SK-N-SH (cell line): ENCODE measurements around the gene TIAM2. TPM values are rescaled to one million over a fixed set of nuclear protein-coding genes. Genes with fewer than 3 reads are reported as not detected.

Experiments
- CTCF ChIA-PET: fragments of 300-600, 350-600 bp; formaldehyde crosslinking; extraction: SDS; loops from one replicate; lab custom pipeline; 2021; lab: Yijun Ruan, JAX
- POLR2A ChIA-PET: fragments of 350-600 bp; sonication (Branson Sonifier 250); formaldehyde crosslinking; extraction: SDS; loops from one replicate; lab custom pipeline; 2020; ENCODE audit warnings: antibody characterized with exemption, inconsistent platforms; lab: Yijun Ruan, JAX
- DNase-seq: peaks from one replicate; pipeline ENCODE4 v3.0.0; 2012
- H2AFZ ChIP-seq: fragments of 200-600 bp; sonication (generic); 2 replicates; pipeline ENCODE4 v1.8.1; 2016; ENCODE audit warnings: antibody characterized with exemption, mild to moderate bottlenecking, low read depth
- H3F3A ChIP-seq: fragments of 200-600 bp; sonication (generic); replicated peaks from 2 replicates; pipeline ENCODE3; 2016; ENCODE audit warnings: antibody characterized with exemption, mild to moderate bottlenecking; ENCODE audit not compliant: insufficient read depth
- H3K27ac ChIP-seq, 2 experiments: fragments of 200-500 bp in 1 of 2; fragments of 200-600 bp in 1 of 2; sonication (Bioruptor generic) in 1 of 2; sonication (generic), shearing (Covaris generic) in 1 of 2; 2 replicates each; pipeline versions ENCODE4 v1.5.1 to v1.6.1; 2014 to 2016; ENCODE audit warnings: low read depth in 2 of 2, inconsistent platforms in 1 of 2, low read length in 1 of 2, mild to moderate bottlenecking in 1 of 2, mixed read lengths in 1 of 2
- H3K27me3 ChIP-seq: fragments of 200-600 bp; sonication (generic), shearing (Covaris generic); 2 replicates; pipeline ENCODE4 v1.6.1; 2016; ENCODE audit warnings: mixed run types; ENCODE audit not compliant: insufficient read depth
- H3K36me3 ChIP-seq, 2 experiments: fragments of 200-500 bp in 1 of 2; fragments of 200-600 bp in 1 of 2; sonication (Bioruptor generic) in 1 of 2; sonication (generic) in 1 of 2; replicated peaks in 1 of 2; 2 replicates each; pipeline versions ENCODE3 to v1.5.1; 2014 to 2016; ENCODE audit warnings: low read length in 1 of 2, mild to moderate bottlenecking in 1 of 2; ENCODE audit not compliant: insufficient read depth in 2 of 2, control insufficient read depth in 1 of 2
- H3K4me1 ChIP-seq, 2 experiments: fragments of 200-500 bp in 1 of 2; fragments of 200-600 bp in 1 of 2; sonication (Bioruptor generic) in 1 of 2; sonication (generic), shearing (Covaris generic) in 1 of 2; 2 replicates each; pipeline versions ENCODE4 v1.5.1 to v1.6.1; 2014 to 2016; ENCODE audit warnings: low read depth in 1 of 2, low read length in 1 of 2, mixed run types in 1 of 2; ENCODE audit not compliant: insufficient read depth in 2 of 2, control insufficient read depth in 1 of 2
- H3K4me2 ChIP-seq: fragments of 200-600 bp; sonication (generic), shearing (Covaris generic); 2 replicates; pipeline ENCODE4 v1.6.1; 2017; ENCODE audit warnings: mixed run types
- H3K4me3 ChIP-seq, 2 experiments: fragments of 200-500 bp in 1 of 2; fragments of 200-600 bp in 1 of 2; sonication (Bioruptor generic) in 1 of 2; sonication (generic), shearing (Covaris generic) in 1 of 2; 2 replicates each; pipeline versions ENCODE4 v1.5.1 to v1.8.1; 2014 to 2016; ENCODE audit warnings: low read depth in 2 of 2, inconsistent platforms in 1 of 2, low read length in 1 of 2, mild to moderate bottlenecking in 1 of 2, mixed read lengths in 1 of 2, moderate library complexity in 1 of 2
- H3K79me2 ChIP-seq: fragments of 200-600 bp; sonication (generic); 2 replicates; pipeline ENCODE4 v1.8.1; 2017; ENCODE audit warnings: mild to moderate bottlenecking; ENCODE audit not compliant: insufficient read depth
- H3K9ac ChIP-seq: fragments of 200-600 bp; sonication (generic); 2 replicates; pipeline ENCODE4 v1.6.1; 2017; ENCODE audit warnings: mixed run types
- H3K9me2 ChIP-seq: fragments of 200-600 bp; sonication (generic); 2 replicates; pipeline ENCODE4 v1.6.1; 2017; ENCODE audit warnings: mixed run types
- H3K9me3 ChIP-seq: fragments of 200-600 bp; sonication (generic); 2 replicates; pipeline ENCODE4 v1.6.1; 2017; ENCODE audit warnings: mixed run types, mild to moderate bottlenecking, moderate library complexity
- H4K20me1 ChIP-seq: fragments of 200-600 bp; sonication (generic); 2 replicates; pipeline ENCODE4 v1.6.1; 2017; ENCODE audit warnings: mild to moderate bottlenecking, mixed run types; ENCODE audit not compliant: insufficient read depth
- ELF1 ChIP-seq: IDR thresholded peaks from 2 replicates; pipeline ENCODE4 v1.4.0; 2012
- NFIC ChIP-seq: IDR thresholded peaks from 2 replicates; pipeline ENCODE4 v1.4.0; 2012; ENCODE audit warnings: borderline replicate concordance
- TEAD4 ChIP-seq: IDR thresholded peaks from 2 replicates; pipeline ENCODE4 v1.4.0; 2012; ENCODE audit warnings: mild to moderate bottlenecking, borderline replicate concordance; ENCODE audit not compliant: insufficient read depth
- WGBS: methylation state at CpG from one replicate; pipeline ENCODE4 v1.1.6; 2017; ENCODE audit warnings: low lambda C conversion rate; 5-methylcytosine and 5-hydroxymethylcytosine counted together
- polyA plus RNA-seq, 3 experiments: library from polyadenylated mRNA; depleted of rRNA; stranded (reverse); fragments of >200 nt; gene quantifications; 2 replicates each; pipeline ENCODE4 v1.2.3, GENCODE V29; 2012
- TF ChIP-seq, protein P1 (sequence below): IDR thresholded peaks from 2 replicates; pipeline ENCODE4 v1.4.0; 2012; ENCODE audit warnings: low read depth, borderline replicate concordance
- TF ChIP-seq, protein P2 (sequence below): fragments of 200-600 bp; sonication (generic); IDR thresholded peaks from 2 replicates; pipeline ENCODE4 v1.6.1; 2017; ENCODE audit warnings: antibody characterized with exemption, mild to moderate bottlenecking, moderate library complexity
- TF ChIP-seq, protein P3 (sequence below): fragments of 150-350 bp; IDR thresholded peaks from 2 replicates; pipeline ENCODE4 v1.6.1; 2016; ENCODE audit warnings: mild to moderate bottlenecking, low read depth, low read length

Gene TIAM2
- polyA plus RNA-seq, 1 of the 3 experiments (the other 2 are of a cell fraction) = 13.6 TPM

DNA sequence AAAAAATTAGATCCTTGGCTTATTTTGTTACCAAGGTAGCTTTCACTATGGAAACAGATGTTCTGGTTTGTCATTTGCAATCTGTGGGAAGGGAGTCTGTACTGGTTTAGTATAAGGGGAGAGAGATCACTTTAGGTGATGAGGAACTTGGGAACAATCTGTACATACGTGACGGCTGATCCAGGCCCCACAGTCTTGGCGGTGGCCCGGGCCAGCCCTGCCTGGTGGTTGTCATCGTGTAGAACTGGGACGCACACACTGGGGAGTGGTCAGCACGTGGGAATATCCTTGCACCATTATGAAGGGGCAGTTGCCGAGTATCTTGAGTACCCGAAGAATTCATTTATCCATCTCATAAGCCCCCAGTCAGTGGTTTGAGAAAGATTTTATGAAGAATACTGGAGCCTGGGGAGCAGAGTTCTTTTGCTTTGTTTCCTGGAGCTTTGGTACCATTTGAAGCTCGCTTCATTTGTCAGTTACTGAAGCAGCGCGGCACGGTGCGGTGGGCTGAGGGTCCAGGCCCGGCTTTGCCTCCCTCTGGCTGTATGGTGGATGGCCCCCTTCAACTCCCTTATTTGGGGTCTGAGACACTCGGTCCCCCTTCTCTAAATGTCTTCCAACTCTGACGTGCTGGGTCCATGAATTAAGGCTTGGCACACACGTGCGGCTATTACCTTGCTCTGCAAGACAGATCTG, 245.9 kb downstream of the TIAM2 start:
- H3K4me2 ChIP-seq = no peak overlapping the region
- CTCF ChIA-PET = interaction anchor here (0.8 to 1.3 kb wide), 2 partner anchors 10 to 11 kb away, joined by 3 to 4 read pairs; no protein-coding TSS in a partner anchor
- H4K20me1 ChIP-seq = no peaks in the 10 kb centered on the region
- no peaks in the 10 kb centered on the region for H3K9me2 ChIP-seq
- no peak overlapping the region for H3K9ac ChIP-seq
- H3K79me2 ChIP-seq = no peaks in the 10 kb centered on the region
- no peaks in the 10 kb centered on the region for H3K4me1 ChIP-seq
- TF ChIP-seq TEAD4 = no peak
- no peak for TF ChIP-seq NFIC
- TF ChIP-seq, all 33 proteins: peak for 0
- Histone ChIP-seq H3K4me3 (no peak overlapping the region), H2AFZ (no peak overlapping the region), H3K36me3 (peaks cover 8 to 17% of the 10 kb centered on the region in 2 experiments), H3F3A (no peaks in the 10 kb centered on the region), H3K9me3 (no peaks in the 10 kb centered on the region), H3K27me3 (no peaks in the 10 kb centered on the region), H3K27ac (no peak overlapping the region)
- WGBS = 98% methylated on average over 6 of the region's 19 CpGs
- DNase-seq = no peak
- POLR2A ChIA-PET = no interaction called here

DNA sequence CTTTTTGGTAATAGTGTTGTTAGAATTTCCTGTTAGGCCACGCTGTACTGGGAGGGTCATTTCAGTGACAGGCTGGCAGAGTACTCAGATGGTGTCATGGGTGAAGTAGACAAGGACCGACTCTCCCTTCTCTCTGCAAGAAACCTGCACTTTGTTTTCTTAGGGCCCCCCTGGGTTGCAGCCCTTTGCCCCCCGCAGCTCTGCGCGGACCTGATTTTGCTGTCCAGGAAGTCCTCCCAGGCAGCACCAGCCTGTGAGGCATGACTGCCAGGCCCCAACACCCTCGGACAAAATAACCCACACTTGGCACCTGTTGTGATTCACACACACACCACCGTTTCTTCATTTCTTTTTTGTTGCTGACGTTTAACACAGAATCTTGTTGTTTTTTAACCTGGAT, 246.9 kb downstream of the TIAM2 start:
- WGBS = 91% methylated on average over 5 of the region's 8 CpGs
- Histone ChIP-seq H4K20me1 (no peaks in the 10 kb centered on the region), H3K9me3 (no peaks in the 10 kb centered on the region), H3K9me2 (no peaks in the 10 kb centered on the region), H3K27me3 (no peaks in the 10 kb centered on the region), H3K9ac (no peak overlapping the region), H3K4me2 (no peak overlapping the region), H2AFZ (no peak overlapping the region), H3K79me2 (no peaks in the 10 kb centered on the region), H3K4me1 (no peaks in the 10 kb centered on the region; a peak in 1 of 4 replicates), H3K27ac (no peak overlapping the region), H3F3A (no peaks in the 10 kb centered on the region), H3K36me3 (peaks cover 9 to 17% of the 10 kb centered on the region in 2 experiments), H3K4me3 (no peak overlapping the region)
- DNase-seq = no peak
- POLR2A ChIA-PET = no interaction called here
- CTCF ChIA-PET = interaction anchor here (1.3 kb wide), 1 partner anchor 9 kb away, joined by 4 read pairs; no protein-coding TSS in a partner anchor
- TF ChIP-seq ELF1 = no peak
- TF ChIP-seq, protein P1, sequence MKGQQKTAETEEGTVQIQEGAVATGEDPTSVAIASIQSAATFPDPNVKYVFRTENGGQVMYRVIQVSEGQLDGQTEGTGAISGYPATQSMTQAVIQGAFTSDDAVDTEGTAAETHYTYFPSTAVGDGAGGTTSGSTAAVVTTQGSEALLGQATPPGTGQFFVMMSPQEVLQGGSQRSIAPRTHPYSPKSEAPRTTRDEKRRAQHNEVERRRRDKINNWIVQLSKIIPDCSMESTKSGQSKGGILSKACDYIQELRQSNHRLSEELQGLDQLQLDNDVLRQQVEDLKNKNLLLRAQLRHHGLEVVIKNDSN = no peak
- TF ChIP-seq, protein P2, sequence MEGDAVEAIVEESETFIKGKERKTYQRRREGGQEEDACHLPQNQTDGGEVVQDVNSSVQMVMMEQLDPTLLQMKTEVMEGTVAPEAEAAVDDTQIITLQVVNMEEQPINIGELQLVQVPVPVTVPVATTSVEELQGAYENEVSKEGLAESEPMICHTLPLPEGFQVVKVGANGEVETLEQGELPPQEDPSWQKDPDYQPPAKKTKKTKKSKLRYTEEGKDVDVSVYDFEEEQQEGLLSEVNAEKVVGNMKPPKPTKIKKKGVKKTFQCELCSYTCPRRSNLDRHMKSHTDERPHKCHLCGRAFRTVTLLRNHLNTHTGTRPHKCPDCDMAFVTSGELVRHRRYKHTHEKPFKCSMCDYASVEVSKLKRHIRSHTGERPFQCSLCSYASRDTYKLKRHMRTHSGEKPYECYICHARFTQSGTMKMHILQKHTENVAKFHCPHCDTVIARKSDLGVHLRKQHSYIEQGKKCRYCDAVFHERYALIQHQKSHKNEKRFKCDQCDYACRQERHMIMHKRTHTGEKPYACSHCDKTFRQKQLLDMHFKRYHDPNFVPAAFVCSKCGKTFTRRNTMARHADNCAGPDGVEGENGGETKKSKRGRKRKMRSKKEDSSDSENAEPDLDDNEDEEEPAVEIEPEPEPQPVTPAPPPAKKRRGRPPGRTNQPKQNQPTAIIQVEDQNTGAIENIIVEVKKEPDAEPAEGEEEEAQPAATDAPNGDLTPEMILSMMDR = no peak
- TF ChIP-seq, protein P3, sequence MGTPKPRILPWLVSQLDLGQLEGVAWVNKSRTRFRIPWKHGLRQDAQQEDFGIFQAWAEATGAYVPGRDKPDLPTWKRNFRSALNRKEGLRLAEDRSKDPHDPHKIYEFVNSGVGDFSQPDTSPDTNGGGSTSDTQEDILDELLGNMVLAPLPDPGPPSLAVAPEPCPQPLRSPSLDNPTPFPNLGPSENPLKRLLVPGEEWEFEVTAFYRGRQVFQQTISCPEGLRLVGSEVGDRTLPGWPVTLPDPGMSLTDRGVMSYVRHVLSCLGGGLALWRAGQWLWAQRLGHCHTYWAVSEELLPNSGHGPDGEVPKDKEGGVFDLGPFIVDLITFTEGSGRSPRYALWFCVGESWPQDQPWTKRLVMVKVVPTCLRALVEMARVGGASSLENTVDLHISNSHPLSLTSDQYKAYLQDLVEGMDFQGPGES = no peak
